GM12864 (cell line): ENCODE results near the gene AQP7.

Experiments
- DNase-seq: peaks from one replicate; pipeline ENCODE4 v3.0.0-alpha.2; 2011; ENCODE audit warnings: low read depth
- H3K4me3 ChIP-seq: 2 replicates; pipeline ENCODE4 v1.5.1; 2011; ENCODE audit warnings: mild to moderate bottlenecking, low read depth, low read length, control low read depth
- CTCF ChIP-seq: IDR thresholded peaks from 2 replicates; pipeline ENCODE4 v1.5.1; 2011; ENCODE audit warnings: low read depth, mild to moderate bottlenecking, moderate library complexity, low read length, control low read depth, inconsistent platforms; ENCODE audit errors: missing control alignments

Gene AQP7

GRCh38 chr9:33439731-33440130 is 37.4 kb upstream of the AQP7 start:
- TF ChIP-seq CTCF = no peak
- DNase-seq = no peak
- H3K4me3 ChIP-seq = no peak overlapping the region

- H3K4me3 ChIP-seq = no peak overlapping the region
- TF ChIP-seq CTCF = no peak
- no peak for DNase-seq
These were observed 36.7 kb upstream of the AQP7 start for GRCh38 chr9:33438926-33439680.

DNA sequence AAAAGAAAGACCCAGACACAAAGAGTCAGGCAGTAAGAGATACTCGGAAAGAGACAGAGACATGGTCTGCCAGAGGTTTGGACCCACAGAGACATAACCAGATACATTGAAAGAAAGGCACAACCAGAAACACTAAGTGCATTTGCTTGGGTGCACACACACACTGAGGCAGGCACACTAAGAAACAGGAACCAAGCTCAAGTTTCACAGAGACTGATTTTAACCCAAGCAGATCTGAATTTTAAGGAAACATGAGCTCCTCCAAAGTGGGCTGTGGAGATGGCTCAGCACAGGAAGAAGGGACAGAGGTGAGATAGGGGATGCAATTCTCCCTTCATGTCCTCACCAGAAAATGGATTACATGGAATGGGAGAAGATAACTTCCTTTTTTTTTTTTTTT is 35.5 kb upstream of the AQP7 start:
- no peak for TF ChIP-seq CTCF
- no peak for DNase-seq

DNA sequence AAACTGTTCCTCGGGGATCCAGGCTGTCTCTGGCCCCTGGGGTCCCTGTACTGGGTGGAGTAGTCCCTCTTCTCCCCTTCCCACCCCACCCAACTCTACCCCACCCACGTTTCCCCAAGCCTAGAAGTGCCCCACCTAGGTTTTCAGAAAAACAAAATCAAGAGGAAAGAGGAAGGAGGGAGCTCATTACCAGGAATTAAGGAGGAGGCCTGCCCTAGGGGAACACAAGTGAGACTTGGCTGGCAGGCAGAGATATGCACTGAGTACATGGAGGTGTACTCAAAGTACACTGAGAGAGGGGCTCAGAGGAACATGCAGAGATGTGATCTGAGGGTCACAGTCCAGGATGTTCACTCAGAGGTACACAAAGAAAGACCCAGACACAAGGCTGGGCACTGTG is 34.8 kb upstream of the AQP7 start:
- no peak for DNase-seq
- no peak overlapping the region for H3K4me3 ChIP-seq
- no peak for TF ChIP-seq CTCF

More for the DNA sequence above, 35.5 kb upstream of the AQP7 start:
- no peak overlapping the region for H3K4me3 ChIP-seq

GRCh38 chr9:33436445-33436844 is 34.1 kb upstream of the AQP7 start:
- DNase-seq = no peak
- H3K4me3 ChIP-seq = no peak overlapping the region
- TF ChIP-seq CTCF = no peak

DNA sequence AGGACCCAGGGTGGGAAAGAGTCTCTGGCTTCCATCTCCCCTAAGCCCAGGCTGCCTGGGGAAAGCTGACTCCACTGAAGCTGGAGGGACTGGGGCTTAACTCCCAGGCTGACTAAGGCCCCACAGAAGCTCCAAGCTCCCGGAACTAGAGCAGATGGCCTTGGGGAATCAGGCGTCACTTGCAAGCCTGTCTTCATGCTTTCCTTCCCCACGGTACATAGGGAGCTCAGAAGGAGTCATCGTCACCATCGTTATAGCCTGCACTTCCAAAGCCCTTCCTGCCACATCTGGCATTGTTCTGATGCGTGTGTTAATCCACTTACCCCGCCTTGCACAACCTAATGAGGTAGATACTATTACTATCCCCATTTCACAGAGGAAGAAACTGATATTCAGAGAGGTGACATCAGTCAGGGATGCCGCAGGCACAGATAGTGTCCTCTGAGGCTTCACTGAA is 33.5 kb upstream of the AQP7 start:
- no peak for DNase-seq
- no peak overlapping the region for H3K4me3 ChIP-seq
- no peak for TF ChIP-seq CTCF
